Measurements from ENCODE around the gene KRT9.
"Not testable (repeated sequence)": the region's sequence is repeated elsewhere in the genome, so short reads cannot be mapped to it uniquely, and the experiment has no call there.

The KRT9 gene

GRCh38 chr17:41571561-41572434, at the start of gene KRT9:
KRT9 (minus strand) TSS chr17:41572059; CDS start chr17:41571992, 67 bp downstream.
- DNase-seq, result no peak

- not testable (repeated sequence) for DNase-seq
These were observed 49.6 kb upstream of the KRT9 start for GRCh38 chr17:41621435-41621817.

- no peak for DNase-seq
These were observed 49.0 kb upstream of the KRT9 start for GRCh38 chr17:41620583-41621434.

- not testable (repeated sequence) for DNase-seq
These were observed 48.2 kb upstream of the KRT9 start for GRCh38 chr17:41619927-41620582.

- DNase-seq, result no peak
These were observed 47.4 kb upstream of the KRT9 start for GRCh38 chr17:41619036-41619926.

GRCh38 chr17:41618341-41619035, 46.6 kb upstream of the KRT9 start:
- no peak for DNase-seq

GRCh38 chr17:41617698-41618097, 45.8 kb upstream of the KRT9 start:
- DNase-seq, result no peak

GRCh38 chr17:41617136-41617535, 45.3 kb upstream of the KRT9 start:
- no peak for DNase-seq

GRCh38 chr17:41616486-41616885, 44.6 kb upstream of the KRT9 start:
- DNase-seq, result not testable (repeated sequence)

GRCh38 chr17:41615454-41615853, 43.6 kb upstream of the KRT9 start:
- DNase-seq, result no peak

- not testable (repeated sequence) for DNase-seq
These were observed 42.9 kb upstream of the KRT9 start for GRCh38 chr17:41614767-41615166.

- DNase-seq, result no peak
These were observed 42.2 kb upstream of the KRT9 start for GRCh38 chr17:41614098-41614497.

- DNase-seq, result no peak
These were observed 41.6 kb upstream of the KRT9 start for GRCh38 chr17:41613277-41614082.

GRCh38 chr17:41612376-41613160, 40.7 kb upstream of the KRT9 start, which contains the start of gene KRT16:
KRT16 (minus strand) TSS chr17:41612767; CDS start chr17:41612688, 79 bp downstream.
- DNase-seq, result not testable (repeated sequence)

GRCh38 chr17:41610965-41611640, 39.2 kb upstream of the KRT9 start:
- no peak for DNase-seq

GRCh38 chr17:41610061-41610517, 38.2 kb upstream of the KRT9 start:
- not testable (repeated sequence) for DNase-seq

- DNase-seq, result not testable (repeated sequence)
These were observed 35.1 kb upstream of the KRT9 start for GRCh38 chr17:41606930-41607329.

GRCh38 chr17:41602524-41602923, 30.7 kb upstream of the KRT9 start:
- DNase-seq, result no peak

GRCh38 chr17:41600318-41600717, 28.5 kb upstream of the KRT9 start:
- no peak for DNase-seq

Data from NCI-H446 (cell line).